Retinal pigment epithelial cell (primary cell): ENCODE data around the gene ARL13A.

Experiments
- DNase-seq: peaks from one replicate; pipeline ENCODE4 v3.0.0-alpha.2; 2010; ENCODE audit warnings: low read depth
- H3K4me3 ChIP-seq: 2 replicates; pipeline ENCODE4 v1.5.1; 2011; ENCODE audit warnings: mild to moderate bottlenecking, low read length, control low read depth, moderate library complexity
- CTCF ChIP-seq: conservative IDR thresholded peaks from 2 replicates; pipeline ENCODE4 v1.5.1; 2011; ENCODE audit warnings: low read depth, low read length, control low read depth, inconsistent platforms

The ARL13A gene

DNA sequence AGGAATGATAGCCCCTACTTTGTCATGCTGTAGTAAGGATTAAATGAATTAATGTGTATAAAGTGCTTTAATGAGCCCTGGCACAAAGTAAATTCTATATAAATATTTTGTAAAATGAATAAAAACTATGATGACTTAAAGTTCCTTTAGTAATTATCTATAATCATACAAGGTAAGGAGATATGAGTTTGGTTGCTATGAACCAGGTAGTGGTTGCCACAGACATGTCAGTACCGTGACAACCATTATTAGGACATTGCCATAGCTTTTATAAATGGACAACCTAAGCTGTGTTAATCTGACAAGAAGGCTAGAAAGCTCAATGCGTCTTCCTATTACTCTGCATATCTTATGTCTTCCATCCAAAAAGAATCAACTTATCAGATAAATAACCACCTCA is at the start of gene ARL13A:
Gene ARL13A, plus strand, starts transcription at position 301 of the 400 bp plus-strand sequence. CDS start 3,982 bp downstream, outside the sequence.
- no peak for TF ChIP-seq CTCF
- no peak within 1 kb of the TSS for H3K4me3 ChIP-seq
- DNase-seq, result no peak

DNA sequence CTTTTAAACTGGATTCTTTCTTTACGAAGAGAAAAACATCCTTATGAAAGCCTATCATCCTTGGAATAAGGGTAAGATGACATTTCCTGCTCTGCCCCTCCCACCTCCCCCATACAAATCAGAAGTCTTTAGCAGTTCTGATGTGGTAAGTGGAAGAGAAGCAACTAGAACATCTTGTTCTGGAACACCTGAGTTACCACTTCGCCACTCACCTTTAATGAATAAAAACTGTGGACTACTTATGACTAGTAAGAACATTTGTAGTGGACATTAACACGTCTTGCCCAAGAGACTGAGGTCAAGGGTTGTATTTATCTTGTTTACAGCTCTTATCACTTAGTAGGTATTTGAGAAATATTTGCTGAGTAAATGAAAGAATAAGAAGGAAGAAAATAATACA is 45.1 kb upstream of the ARL13A start:
- H3K4me3 ChIP-seq, result no peak overlapping the region
- DNase-seq, result no peak
- no peak for TF ChIP-seq CTCF

- no peak for DNase-seq
These were observed 43.1 kb upstream of the ARL13A start for GRCh38 chrX:100926453-100926852.

DNA sequence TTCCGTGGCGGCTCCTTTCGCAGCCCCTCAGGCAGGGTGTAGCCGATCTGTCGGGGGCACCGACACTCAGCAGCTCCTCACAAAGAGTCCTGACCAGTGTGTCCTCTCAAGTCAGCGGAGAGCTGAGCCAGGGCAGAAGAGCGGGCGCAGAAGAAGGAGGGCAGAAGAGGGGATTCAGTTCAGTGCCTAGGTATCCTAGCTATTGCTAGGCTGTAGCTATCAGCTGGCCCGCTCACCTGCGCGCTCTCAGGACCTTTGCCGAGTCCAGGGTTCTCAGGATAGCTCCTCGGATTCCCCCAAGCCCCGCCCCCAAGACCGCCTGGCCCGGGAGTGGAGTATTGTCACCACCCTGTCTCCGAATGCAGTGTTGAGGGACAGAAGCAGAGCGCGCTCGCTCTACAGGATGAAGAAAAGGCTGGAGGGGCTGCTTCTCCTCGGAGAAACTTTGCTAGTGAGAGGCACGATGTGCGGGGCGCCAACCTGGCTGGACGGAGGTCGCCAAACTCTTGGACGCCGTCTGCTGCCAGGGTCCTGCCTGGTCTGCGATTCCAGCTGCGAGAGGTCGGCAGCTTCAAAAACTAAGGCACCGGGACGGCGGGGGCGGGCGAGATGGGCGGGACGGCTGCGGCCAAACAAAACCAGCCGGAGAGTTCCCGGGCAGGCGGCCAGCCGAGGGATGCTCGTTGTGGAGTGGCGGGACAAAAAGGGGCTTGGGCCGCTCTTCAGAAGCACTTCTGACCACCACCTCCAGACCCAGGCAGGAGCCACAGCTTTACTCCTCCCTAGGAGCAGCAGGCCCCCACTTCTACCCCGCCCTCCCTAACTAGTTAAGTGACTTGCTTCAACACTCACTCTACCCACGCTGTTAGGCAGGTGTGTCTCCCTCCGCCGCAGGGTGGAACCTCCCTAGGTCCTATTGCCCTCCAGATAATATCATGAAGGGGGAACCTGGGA is 40.6 kb upstream of the ARL13A start, which contains the start of gene XKRX:
Gene XKRX, minus strand, starts transcription at position 258 of the 954 bp plus-strand sequence. CDS start 613 bp downstream, outside the sequence.
- peak within 1 kb of the TSS; percentile 46 for H3K4me3 ChIP-seq
- DNase-seq, result no peak
- TF ChIP-seq CTCF, result no peak

More at GRCh38 chrX:100926453-100926852, 43.1 kb upstream of the ARL13A start:
- no peak for TF ChIP-seq CTCF
- no peak overlapping the region for H3K4me3 ChIP-seq

- H3K4me3 ChIP-seq, result no peak overlapping the region
- TF ChIP-seq CTCF, result no peak
- no peak for DNase-seq
These were observed 38.1 kb upstream of the ARL13A start for GRCh38 chrX:100931218-100931924.

DNA sequence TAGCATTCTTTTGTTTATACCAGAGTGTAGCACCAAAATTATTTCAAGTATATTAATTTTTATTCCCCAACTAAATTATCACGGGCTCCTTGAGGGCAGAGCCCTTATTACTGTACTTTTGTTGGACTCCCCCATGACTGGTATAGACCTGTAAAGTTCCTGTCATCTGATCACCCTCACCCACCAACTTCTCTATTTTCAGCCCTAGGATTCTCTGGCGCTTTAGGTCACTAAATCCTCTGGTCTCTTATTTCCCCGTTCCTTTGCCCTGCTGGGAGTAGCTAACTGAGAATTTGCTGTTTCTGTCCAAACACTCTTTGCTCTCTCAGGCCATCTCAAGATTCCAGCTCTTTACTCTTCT is 37.6 kb upstream of the ARL13A start:
- no peak for TF ChIP-seq CTCF
- H3K4me3 ChIP-seq, result no peak overlapping the region
- no peak for DNase-seq
